GM12864 (cell line): ENCODE measurements around the gene GRK1.

Experiments
- DNase-seq: peaks from one replicate; pipeline ENCODE4 v3.0.0-alpha.2; 2011; ENCODE audit warnings: low read depth
- H3K4me3 ChIP-seq: 2 replicates; pipeline ENCODE4 v1.5.1; 2011; ENCODE audit warnings: mild to moderate bottlenecking, low read depth, low read length, control low read depth
- TF ChIP-seq, protein P1 (sequence below): IDR thresholded peaks from 2 replicates; pipeline ENCODE4 v1.5.1; 2011; ENCODE audit warnings: low read depth, mild to moderate bottlenecking, moderate library complexity, low read length, control low read depth, inconsistent platforms; ENCODE audit errors: missing control alignments

Gene GRK1

DNA sequence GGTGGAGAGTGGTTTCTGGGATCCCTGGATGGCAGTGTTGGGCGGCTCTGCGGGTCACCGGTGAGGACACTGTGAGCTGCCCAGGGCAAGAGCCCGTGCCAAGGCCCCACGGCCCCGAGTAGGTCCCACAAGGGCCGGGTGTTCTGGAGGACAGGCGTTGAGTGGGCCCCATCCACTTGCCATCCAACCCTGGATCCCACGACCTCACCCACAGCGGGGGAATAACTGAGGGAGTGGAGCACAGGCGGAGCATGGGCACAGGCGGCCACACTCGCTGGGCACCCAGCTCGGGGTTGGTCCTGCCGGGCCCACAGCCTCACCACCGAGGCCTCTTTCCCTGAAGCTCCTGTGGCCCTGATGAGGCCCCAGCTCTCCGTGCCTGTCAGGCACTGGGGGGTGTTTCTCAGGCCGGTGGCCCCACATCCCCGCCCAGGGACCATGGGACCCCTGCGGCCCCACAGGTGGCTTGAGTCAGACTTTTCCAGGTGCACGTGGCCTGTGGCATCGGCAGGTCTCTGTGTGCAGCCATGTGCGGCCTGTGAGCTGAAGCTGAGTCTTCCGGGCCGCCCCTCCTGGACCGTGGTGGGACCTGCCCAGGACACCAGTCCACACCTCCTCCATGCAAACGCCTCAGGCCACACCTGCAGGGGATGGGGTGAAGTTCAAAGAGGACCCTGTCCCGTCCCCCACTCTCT is 108.6 kb downstream of the GRK1 start:
- DNase-seq = no peak
- H3K4me3 ChIP-seq = no peak overlapping the region
- TF ChIP-seq, protein P1, sequence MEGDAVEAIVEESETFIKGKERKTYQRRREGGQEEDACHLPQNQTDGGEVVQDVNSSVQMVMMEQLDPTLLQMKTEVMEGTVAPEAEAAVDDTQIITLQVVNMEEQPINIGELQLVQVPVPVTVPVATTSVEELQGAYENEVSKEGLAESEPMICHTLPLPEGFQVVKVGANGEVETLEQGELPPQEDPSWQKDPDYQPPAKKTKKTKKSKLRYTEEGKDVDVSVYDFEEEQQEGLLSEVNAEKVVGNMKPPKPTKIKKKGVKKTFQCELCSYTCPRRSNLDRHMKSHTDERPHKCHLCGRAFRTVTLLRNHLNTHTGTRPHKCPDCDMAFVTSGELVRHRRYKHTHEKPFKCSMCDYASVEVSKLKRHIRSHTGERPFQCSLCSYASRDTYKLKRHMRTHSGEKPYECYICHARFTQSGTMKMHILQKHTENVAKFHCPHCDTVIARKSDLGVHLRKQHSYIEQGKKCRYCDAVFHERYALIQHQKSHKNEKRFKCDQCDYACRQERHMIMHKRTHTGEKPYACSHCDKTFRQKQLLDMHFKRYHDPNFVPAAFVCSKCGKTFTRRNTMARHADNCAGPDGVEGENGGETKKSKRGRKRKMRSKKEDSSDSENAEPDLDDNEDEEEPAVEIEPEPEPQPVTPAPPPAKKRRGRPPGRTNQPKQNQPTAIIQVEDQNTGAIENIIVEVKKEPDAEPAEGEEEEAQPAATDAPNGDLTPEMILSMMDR = no peak

DNA sequence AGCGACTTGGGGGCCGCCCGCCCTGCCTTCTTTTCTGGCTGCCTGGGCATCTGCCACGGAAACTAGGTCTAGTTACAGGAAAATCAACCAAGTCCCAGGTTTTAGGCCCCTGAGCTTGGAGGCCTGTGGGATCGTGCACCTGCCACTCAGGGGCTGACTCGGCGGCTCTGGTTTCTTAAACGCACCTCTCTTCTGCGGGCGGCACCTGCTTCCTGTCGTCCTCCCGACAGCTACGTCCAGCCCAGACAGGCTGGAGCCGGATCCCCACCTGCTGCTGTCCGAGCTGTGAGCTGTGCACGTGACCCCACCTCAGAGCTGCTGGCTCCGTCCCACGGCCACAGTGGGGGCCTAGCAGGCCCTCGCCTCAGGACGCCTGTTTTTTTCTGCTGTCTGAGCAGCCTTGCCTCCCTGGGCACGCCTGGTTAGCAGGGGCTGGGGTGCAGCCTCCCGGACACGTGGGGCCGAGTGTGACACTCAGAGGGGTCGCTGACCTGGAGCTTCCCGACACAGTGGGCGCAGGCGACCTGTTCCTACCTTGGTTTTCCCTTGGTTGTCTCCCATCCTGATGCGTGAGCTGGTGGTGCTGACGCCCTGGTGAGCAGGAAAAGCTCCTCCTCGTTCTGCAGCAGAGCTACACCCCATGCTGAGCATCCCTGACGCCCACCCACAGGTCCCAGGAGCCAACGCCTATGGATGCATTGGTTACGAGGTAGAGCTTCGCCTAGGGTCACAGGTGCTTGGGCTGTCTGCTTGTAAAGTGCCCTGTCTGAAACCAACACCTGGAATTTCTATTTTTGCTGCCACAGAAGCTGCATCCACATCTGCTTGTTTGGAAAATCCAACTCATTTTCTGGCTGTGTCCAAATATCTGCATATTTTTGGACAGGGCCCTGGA is 109.5 kb downstream of the GRK1 start:
- TF ChIP-seq, protein P1 = no peak
- DNase-seq = no peak
- H3K4me3 ChIP-seq = no peak overlapping the region

- no peak for DNase-seq
- H3K4me3 ChIP-seq = no peak overlapping the region
- TF ChIP-seq, protein P1 = no peak
These were observed 110.6 kb downstream of the GRK1 start for GRCh38 chr13:113777311-113778260.

GRCh38 chr13:113781571-113781970 is 114.6 kb downstream of the GRK1 start:
- no peak overlapping the region for H3K4me3 ChIP-seq
- TF ChIP-seq, protein P1 = no peak
- no peak for DNase-seq

GRCh38 chr13:113782472-113782871 is 115.5 kb downstream of the GRK1 start:
- no peak for DNase-seq
- TF ChIP-seq, protein P1 = no peak

DNA sequence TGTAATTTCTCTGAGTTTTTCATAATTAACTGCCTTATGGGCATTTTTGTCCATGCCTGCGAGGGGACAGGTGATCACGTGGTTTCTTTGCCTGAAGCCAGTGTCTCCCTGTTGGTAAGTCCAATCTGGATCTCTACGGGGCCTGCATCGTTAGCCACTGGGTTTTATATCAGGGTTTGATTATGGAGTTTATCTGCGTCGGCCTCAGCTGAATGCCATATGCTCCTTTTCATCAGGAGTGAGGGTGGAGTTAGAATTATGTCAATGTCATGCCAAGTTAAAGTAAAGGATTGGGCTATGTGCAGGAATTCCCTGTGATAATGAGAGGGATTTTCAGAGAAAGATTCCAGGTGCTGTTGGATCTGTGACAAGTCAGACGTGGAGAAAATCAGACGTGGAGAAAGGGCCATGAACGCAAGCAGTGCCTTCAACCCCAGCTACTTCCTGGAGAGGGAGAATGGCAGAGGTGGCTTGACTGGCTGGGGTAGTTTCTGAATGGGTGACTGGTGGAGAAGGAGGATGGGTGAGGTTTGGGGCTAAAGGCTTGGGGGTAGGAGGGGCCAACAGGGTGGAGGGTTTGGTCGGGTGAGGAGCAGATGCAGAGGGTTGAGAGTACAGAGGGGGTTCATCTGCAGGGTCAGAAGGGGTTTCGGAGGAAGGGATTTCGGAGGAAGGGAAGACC is 116.3 kb downstream of the GRK1 start:
- H3K4me3 ChIP-seq = no peak overlapping the region
- TF ChIP-seq, protein P1 = no peak
- DNase-seq = no peak

More at GRCh38 chr13:113782472-113782871, 115.5 kb downstream of the GRK1 start:
- H3K4me3 ChIP-seq = no peak overlapping the region
